Adrenal gland (tissue), 5 donors: Measurements from ENCODE around the gene TLK1.

ENCODE experiments used
- POLR2A ChIP-seq, 2 donors: fragments of 450-650 bp; IDR thresholded peaks; one replicate each; pipeline ENCODE4 v1.6.1; 2017; ENCODE audit warnings: antibody characterized with exemption in 2 of 2, mild to moderate bottlenecking in 2 of 2, moderate library complexity in 1 of 2
- TF ChIP-seq, protein P1 (sequence below), 6 experiments: fragments of 450-650 bp in 4 of 6; fragments of 200-600 bp in 2 of 6; sonication (generic) in 1 of 6; IDR thresholded peaks; 1 replicate in 5 of 6; 2 replicates in 1 of 6; pipeline versions ENCODE4 v1.5.1 to v1.8.0; 2016 to 2021; ENCODE audit warnings: antibody characterized with exemption in 6 of 6, mild to moderate bottlenecking in 2 of 6, moderate library complexity in 1 of 6
- donor health status: DM: no; HTN: no; CAD: no.

DNA sequence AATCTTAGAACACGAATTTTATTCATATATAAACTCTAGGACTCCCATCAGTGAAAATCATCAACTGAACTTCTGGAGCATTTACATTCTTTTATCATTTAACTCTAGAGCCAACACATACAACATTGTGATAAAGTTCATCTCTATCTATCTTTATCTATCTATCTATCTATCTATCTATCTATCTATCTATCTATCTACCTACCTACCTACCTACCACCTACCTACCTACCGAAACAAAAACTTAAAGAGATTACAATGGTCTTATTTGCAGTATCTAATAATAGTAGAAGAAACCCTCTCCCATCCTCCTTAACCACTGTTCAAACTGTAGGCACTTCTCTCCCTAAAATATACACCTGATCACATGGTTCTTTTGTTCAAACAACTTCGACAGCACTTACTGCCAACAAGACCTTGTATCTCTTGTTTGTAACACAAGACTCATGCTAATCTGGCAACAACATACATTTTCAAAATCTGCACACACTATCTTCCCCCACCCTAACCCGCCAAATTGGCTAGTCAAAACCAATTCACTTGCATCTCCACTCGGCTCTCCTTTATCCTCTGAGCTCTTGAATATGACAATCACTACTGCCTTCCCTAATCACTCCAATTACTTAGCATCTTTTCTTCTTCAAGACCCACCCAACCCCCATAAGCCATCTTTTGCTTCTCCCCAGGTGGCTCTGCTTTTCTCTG, 162.6 kb downstream of the TLK1 start:
- TF ChIP-seq, protein P1, sequence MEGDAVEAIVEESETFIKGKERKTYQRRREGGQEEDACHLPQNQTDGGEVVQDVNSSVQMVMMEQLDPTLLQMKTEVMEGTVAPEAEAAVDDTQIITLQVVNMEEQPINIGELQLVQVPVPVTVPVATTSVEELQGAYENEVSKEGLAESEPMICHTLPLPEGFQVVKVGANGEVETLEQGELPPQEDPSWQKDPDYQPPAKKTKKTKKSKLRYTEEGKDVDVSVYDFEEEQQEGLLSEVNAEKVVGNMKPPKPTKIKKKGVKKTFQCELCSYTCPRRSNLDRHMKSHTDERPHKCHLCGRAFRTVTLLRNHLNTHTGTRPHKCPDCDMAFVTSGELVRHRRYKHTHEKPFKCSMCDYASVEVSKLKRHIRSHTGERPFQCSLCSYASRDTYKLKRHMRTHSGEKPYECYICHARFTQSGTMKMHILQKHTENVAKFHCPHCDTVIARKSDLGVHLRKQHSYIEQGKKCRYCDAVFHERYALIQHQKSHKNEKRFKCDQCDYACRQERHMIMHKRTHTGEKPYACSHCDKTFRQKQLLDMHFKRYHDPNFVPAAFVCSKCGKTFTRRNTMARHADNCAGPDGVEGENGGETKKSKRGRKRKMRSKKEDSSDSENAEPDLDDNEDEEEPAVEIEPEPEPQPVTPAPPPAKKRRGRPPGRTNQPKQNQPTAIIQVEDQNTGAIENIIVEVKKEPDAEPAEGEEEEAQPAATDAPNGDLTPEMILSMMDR (IDR thresholded peaks at IDR 0.05), result no peak
- TF ChIP-seq POLR2A (IDR thresholded peaks at IDR 0.05), result no peak
